BJ (cell line): Measurements from ENCODE around the gene EPHA4. TPM values are rescaled to one million over a fixed set of nuclear protein-coding genes. Genes with fewer than 3 reads are reported as not detected.

Source experiments
- CTCF ChIA-PET: fragments of 350-600 bp; formaldehyde crosslinking; extraction: SDS; loops from one replicate; lab custom pipeline; 2021; ENCODE audit warnings: antibody characterized with exemption, inconsistent platforms; lab: Yijun Ruan, JAX
- POLR2A ChIA-PET: fragments of 300-600 bp; sonication (Branson Sonifier 250); formaldehyde crosslinking; extraction: SDS; loops from one replicate; lab custom pipeline; 2021; ENCODE audit warnings: antibody characterized with exemption; lab: Charles Lee
- DNase-seq: peaks from one replicate; pipeline ENCODE4 v3.0.0-alpha.2; 2011; ENCODE audit warnings: low read depth
- H3K27me3 ChIP-seq: 2 replicates; pipeline ENCODE4 v1.6.0; 2011; ENCODE audit warnings: low read length; ENCODE audit not compliant: control insufficient read depth, insufficient read depth
- H3K36me3 ChIP-seq: 2 replicates; pipeline ENCODE4 v1.5.1; 2011; ENCODE audit warnings: low read length; ENCODE audit not compliant: control insufficient read depth, insufficient read depth
- H3K4me3 ChIP-seq: 2 replicates; pipeline ENCODE4 v1.5.1; 2011; ENCODE audit warnings: low read depth, mild to moderate bottlenecking, control low read depth, low read length
- polyA plus RNA-seq: library from polyadenylated mRNA; depleted of rRNA; stranded (reverse); fragments of >200 nt; gene quantifications from 2 replicates; pipeline ENCODE4 v1.2.3, GENCODE V29; 2011
- TF ChIP-seq, protein P1 (sequence below): IDR thresholded peaks from 2 replicates; pipeline ENCODE4 v1.5.1; 2011; ENCODE audit warnings: low read depth, mild to moderate bottlenecking, control low read depth, inconsistent platforms, low read length, moderate library complexity; ENCODE audit not compliant: insufficient read depth

Gene EPHA4
- polyA plus RNA-seq, 1 experiment: 63.2 TPM

DNA sequence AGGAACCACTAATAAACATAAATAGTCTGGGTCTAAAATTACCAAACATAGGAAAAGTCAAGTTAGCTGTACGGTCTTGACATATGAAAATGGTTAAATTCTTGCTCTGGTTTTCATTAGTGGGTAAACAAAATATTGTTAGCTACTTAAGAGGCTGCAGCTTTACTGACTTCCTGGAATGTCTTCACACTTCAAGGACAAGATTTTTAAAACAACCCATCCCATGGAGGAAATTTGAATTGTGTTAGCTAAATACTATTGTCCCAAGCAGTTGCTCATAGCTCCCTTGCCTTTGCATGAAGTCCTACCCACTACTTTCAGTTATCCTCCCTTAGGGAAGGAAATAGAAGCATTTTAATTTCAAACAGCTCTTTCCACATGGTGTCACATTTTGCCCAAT lies 128.5 kb downstream of the EPHA4 start:
- Histone ChIP-seq H3K4me3 (no peak overlapping the region), H3K36me3 (peaks cover 17% of the 10 kb centered on the region), H3K27me3 (no peaks in the 10 kb centered on the region)
- ChIA-PET POLR2A (interaction anchor here (0.6 kb wide), 1 partner anchor 34 kb away, joined by 3 read pairs; no protein-coding TSS in a partner anchor), CTCF (interaction anchor here (1.6 kb wide), 1 partner anchor 10 kb away, joined by 7 read pairs; no protein-coding TSS in a partner anchor)
- TF ChIP-seq, protein P1, sequence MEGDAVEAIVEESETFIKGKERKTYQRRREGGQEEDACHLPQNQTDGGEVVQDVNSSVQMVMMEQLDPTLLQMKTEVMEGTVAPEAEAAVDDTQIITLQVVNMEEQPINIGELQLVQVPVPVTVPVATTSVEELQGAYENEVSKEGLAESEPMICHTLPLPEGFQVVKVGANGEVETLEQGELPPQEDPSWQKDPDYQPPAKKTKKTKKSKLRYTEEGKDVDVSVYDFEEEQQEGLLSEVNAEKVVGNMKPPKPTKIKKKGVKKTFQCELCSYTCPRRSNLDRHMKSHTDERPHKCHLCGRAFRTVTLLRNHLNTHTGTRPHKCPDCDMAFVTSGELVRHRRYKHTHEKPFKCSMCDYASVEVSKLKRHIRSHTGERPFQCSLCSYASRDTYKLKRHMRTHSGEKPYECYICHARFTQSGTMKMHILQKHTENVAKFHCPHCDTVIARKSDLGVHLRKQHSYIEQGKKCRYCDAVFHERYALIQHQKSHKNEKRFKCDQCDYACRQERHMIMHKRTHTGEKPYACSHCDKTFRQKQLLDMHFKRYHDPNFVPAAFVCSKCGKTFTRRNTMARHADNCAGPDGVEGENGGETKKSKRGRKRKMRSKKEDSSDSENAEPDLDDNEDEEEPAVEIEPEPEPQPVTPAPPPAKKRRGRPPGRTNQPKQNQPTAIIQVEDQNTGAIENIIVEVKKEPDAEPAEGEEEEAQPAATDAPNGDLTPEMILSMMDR: no peak
- DNase-seq: no peak

DNA sequence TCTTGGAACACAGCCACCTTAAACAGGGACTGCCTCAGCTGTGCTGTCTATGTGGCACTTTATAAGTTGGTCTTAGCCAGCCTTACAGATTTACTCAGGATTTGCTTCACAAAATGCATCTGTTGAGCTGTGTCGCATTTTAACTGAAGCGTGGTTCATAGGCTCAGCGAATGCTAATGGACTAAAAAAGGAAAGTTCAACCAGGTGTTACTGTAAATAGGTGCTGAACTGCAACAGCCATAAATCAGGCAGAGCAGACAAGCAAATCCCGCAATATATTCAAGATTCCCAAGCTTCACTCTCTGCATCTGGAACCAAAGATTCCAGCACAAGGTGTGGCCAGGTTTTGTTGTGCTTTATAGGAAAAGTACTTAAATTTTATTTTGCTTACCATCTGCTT lies 130.0 kb downstream of the EPHA4 start:
- TF ChIP-seq, protein P1: no peak
- H3K4me3 ChIP-seq: no peak overlapping the region
- POLR2A ChIA-PET: no interaction called here
- DNase-seq: no peak
- H3K36me3 ChIP-seq: peaks cover 20% of the 10 kb centered on the region
- no peaks in the 10 kb centered on the region for H3K27me3 ChIP-seq
- CTCF ChIA-PET: no interaction called here

DNA sequence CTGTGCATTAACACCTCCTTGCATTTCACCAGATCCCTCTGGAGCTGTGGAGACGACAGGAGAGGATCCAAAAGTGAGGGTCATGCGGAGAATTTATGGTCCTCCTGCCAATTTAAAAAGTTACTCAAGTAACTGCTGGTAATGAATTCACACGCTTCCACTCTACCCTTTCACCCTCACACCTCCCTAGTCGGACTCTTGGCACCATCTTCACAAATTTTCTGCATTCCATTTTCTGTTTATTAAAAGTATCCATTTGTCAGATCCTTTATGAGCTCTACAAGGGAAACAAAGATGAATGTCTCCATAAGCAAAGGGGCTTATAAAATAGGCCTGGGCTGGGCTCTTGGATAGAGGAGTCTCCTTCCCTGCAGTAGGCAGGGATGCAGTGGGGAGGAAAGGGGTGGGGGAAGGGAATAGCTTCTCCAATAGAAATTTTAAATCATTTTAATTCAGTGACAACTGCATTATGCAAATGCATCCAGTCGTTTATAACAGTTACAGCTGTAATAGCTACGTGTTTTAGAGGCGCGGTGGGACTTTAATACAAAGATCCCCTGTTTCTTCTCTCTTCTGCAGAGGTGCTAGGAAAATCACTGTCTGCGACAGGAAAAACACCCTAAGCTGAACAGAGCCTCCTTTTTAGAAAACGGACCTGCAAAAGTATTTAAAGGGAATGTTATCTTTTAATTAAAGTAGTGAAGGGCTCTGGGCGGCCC lies 132.2 kb downstream of the EPHA4 start:
- DNase-seq: no peak
- H3K36me3 ChIP-seq: peaks cover 23% of the 10 kb centered on the region
- POLR2A ChIA-PET: no interaction called here
- CTCF ChIA-PET: no interaction called here
- no peak overlapping the region for H3K4me3 ChIP-seq
- no peaks in the 10 kb centered on the region for H3K27me3 ChIP-seq
- TF ChIP-seq, protein P1: no peak

DNA sequence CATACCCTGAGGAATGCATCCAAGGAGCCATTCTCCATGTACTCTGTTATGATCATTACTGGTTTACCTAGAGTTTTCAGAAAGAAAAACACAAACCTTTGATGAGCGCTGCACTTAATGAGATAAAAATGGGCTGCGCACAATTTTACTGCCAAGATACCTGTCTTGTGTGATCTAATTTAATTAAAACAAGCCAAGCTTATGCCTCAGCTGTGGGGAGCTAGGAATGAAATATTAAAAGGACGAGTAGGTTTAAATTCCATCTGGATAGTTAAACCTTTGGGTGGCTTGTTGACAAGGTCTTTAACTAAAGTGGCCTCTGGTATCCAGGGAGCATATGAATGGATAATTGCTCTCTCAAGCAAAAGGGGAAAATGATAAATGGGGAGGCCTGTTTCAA lies 135.0 kb downstream of the EPHA4 start:
- H3K4me3 ChIP-seq: no peak overlapping the region
- TF ChIP-seq, protein P1: no peak

DNA sequence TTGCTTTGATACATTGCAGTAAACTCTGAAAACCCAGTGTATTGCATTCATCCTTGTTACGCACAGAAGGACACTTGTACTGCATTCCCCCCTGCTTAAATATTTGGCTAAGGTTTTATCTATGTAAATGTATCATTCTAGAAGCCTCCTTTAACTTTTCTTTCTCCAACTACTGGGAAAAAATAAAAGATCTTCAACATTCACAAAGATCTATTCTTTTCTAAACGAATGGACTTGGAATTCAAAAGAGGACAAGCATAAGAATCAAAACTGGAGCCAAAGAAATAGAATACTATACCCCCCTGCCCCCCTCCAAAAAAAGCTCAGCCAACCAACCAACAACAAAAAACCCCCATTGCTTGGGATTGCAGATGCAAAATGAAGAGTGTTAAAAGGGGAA lies 136.9 kb downstream of the EPHA4 start:
- no peak for DNase-seq
- no peak overlapping the region for H3K4me3 ChIP-seq
- POLR2A ChIA-PET: no interaction called here
- CTCF ChIA-PET: no interaction called here
- TF ChIP-seq, protein P1: no peak
- peaks cover 15% of the 10 kb centered on the region for H3K36me3 ChIP-seq
- H3K27me3 ChIP-seq: no peaks in the 10 kb centered on the region

More for the DNA sequence above, 135.0 kb downstream of the EPHA4 start:
- no peaks in the 10 kb centered on the region for H3K27me3 ChIP-seq
- CTCF ChIA-PET: no interaction called here
- DNase-seq: no peak
- peaks cover 21% of the 10 kb centered on the region for H3K36me3 ChIP-seq
- POLR2A ChIA-PET: interaction anchor here (0.6 kb wide), 1 partner anchor 1766 kb away, joined by 3 read pairs; no protein-coding TSS in a partner anchor
